AML-193 (cell line): Measurements from ENCODE around the gene PHOSPHO1.

Experiments
- DNase-seq, 2 experiments: peaks; one replicate each; lab custom pipeline; 2025; lab: John Stamatoyannopoulos, UW

The PHOSPHO1 gene

DNA sequence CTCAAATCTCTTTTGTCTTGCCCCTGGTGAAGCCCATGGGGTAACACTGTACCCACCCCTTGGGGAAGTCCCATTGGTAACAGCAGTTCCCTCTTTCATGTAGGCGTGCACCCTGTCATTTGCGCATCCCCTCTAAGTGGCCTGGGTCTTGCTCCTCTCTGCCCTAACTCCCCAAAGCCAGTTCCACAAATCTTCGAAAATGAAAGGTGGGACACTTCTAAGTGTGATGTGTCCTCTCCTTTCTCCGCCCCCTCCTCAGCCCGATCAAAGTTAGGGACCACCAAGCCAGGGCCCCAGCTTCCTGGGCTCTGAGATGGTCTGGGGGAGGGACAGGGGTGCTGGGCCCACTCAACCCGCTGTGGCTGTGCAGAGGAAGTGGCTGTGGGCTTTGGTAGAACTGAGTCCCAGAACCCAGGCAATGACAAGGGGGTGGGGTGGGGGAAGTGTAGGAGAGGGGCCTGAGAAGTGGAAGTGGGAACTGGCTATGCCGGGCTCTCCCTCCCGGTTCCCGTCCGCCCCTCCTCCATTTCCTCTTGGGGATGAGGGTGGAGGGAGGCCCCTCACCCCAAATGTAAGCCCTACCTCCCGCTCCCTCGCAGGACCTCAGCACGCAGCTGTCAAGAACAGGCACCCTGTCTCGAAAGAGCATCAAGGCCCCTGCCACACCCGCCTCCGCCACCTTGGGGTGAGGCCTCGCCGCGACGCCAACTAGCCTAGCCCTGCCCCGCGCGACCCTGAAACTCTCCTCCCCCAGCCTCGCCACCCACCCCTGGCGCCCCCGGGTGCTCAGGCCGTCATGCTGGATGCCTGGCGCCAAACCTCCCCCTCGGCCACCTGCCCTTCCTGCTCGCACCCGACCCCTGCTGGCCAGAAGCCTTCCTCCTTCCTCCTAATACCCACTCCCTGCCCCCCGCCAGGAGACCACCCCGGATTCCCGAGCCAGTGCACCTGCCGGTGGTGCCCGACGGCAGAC, 11.4 kb downstream of the PHOSPHO1 start:
- peak; percentile 35 to 42 for DNase-seq

DNA sequence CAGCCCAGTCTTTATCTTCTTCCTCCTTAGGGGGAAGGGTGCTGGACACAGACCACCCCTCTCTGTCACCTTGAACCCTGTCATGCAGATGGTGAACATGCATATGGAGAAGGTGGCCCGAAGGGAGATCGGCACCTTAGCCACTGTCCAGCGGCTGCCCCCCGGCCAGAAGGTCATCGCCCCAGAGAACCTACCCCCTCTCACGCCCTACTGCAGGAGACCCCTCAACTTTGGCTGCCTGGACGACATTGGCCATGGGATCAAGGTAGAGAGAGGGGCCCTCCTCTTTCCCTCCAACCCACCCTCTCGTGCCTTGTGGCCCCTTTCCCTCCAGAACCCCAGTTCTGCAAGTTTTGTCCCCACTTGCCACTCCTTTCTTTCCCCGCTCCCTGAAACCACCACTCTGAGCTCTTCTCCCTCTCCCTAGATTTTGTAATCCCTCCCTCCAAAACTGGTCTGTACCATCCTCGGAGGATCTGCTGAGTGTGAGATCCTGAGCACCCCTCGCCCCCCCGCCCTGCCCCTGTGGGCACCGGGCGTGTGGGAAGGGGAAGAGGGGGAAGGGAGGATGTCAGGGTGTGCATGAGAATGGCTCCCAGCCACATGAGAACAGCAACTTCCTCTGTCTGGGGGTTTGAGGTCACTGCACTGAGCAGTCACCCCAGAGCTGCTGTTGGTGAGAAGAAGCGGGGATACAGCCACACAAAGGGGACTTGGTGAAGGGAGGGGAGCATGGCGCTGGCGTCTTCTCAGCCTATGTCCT, 12.8 kb downstream of the PHOSPHO1 start:
- peak; percentile 85 to 93 for DNase-seq

DNA sequence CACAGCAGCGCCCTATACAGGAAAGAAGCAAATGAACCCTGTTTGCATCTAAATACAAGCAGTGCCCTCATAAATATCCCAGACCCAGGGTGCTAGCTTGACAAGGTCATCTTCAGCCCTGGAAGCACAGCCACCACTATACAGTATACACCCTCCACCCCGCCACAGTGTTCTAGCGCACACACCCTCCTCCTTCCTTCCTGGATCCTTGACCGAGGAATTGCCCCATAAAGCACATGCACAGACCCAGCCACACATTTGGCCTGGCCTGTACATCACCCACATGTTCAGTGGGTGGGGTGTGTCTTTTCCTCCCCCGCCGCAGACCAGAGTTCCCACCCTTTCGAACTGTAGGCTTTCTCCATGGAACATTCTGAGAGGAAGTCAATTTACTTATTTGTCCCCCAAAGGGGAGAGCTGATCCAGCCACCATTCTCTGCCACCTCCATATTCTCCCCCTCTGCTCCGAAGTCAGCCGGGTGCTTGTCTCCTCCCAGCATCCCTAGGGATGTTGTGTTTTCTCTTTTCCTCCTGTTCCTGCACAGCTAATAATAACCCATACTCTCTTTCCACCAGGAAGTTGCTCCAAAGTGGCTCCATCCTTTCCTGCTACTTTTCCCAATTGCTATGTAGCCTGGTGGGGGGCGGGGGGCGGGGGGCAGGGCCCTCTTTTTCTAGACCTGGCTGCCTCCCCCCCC, 13.5 kb downstream of the PHOSPHO1 start:
- DNase-seq = no peak

DNA sequence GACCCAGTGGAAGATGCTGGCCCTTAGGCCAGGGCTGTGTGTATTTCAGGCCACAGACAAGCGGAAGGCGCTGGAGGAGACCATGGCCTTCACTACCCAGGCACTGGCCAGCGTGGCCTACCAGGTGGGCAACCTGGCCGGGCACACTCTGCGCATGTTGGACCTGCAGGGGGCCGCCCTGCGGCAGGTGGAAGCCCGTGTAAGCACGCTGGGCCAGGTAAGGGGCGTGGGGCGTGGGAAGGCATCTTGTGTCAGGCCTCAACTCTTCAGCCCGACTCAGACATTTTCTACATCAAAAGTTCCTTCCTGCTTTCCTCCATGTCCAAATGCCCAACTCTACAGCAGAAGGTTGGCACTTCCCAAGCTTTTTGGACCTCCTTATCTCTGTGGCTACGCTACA, 14.1 kb downstream of the PHOSPHO1 start:
- no peak for DNase-seq

DNA sequence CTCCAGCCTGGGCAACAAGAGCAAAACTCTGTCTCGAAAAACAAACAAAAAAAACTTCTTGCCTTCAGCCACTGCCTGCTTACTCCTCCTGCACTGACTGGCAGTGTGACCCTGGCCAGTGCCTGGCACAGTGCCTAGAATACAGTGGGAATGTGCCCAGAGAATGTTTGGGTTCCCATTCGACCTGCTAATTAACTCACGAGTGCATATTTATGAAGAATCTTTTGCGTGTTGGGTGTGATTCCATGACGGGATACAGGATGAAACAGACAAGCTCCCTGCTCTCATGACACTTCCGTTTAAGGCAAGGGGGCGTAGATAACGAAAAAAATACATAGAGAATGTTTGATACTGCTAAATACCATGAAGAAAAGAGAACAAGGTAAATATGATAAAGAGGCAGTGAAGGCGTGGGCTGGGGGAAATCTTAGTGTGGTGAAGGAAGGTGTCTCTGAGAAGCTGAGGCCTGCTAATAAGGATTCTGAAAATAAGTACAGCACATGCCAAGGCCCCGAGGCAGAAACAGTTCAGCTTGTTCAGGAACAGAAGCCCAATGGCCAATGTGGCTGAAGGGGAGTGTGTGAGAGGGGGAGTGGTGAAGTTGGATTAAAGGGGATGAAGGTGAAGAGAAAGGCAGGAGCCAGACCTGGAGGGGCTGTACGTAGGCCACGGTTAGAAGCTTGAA, 15.8 kb downstream of the PHOSPHO1 start:
- no peak for DNase-seq

DNA sequence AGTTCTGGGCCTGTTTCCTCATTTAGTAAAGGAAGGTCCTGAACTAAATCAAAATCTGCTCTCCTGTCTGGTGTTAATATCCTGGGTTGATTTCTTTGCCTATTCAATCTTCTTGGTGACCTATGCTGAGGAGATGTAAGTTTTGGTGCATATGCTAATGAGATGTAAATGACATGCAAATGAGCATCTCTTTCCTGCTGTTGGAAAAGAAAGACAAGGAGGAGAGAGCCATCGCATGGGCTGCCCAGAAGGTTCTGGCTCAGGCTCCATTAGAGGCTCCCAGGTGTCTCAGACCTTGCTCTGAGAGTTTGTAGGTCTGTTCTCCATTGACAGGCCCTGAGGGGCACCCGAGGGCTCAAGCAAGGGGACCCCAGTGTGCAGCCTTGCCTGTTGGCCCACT, 16.7 kb downstream of the PHOSPHO1 start:
- no peak for DNase-seq

DNA sequence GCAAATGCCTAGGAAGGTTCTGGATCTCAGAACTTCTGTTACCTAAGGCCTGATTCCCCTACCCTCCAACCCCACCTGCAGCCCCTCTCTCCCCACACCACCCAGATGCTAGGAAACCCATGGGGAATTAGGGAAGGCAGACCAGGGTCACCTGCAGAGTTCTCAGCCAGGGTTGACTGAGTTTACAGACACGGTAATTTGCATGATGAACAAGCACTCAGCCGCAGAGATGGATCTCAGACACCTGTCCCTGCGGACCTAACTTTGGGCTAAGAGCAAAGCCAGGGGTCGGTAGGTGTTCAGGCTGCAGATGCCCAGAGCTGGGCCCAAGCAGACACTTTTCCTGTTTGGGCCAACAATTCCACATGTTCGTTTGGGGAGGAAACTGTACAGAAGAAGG, 17.2 kb downstream of the PHOSPHO1 start:
- DNase-seq = no peak

DNA sequence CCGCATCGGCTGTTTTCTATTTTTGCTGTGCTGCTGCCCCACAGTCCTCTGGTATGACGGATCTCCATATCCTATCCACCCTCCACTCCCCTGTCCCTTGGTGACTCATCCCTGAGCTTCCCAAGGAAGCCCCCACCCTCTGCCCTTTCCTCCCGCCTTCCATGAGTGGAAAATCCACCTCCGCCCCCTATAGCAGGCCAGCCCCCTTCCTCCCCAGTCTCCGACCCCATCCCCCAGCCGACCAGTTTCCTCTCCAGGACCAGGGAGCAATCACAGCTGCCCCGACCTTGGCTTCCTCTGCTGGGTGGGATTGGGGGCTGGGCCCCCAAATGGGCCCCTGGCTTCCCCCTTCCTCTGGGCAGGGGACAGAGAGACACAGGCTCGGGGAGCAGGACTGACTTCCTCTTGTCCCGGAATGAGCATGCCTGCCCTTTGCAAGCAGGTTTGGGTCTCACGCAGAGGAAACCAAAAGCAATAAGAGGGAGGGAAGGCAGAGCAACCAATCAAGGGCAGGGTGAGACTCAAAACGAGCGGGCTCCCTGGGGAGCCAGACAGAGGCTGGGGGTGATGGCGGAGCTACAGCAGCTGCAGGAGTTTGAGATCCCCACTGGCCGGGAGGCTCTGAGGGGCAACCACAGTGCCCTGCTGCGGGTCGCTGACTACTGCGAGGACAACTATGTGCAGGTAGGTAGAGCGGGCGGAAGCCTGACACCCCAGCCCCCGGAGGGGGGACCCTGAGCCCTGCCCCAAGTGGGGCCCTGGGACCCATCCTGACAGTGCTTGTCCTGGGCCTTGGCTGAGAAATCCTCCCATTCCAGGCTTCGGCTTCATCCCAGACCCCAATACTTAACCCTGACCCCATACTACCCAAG, 20.2 kb downstream of the PHOSPHO1 start, which contains the start of the genes ABI3 and GNGT2:
TSS of gene ABI3 (plus strand) at position 550 of the 872 bp plus-strand sequence. CDS start at position 568, 18 bp downstream.
TSS of gene GNGT2 (minus strand) at position 417 of the 872 bp plus-strand sequence. CDS start 3,152 bp downstream, outside the sequence.
- peak; percentile 48 to 62 for DNase-seq

DNA sequence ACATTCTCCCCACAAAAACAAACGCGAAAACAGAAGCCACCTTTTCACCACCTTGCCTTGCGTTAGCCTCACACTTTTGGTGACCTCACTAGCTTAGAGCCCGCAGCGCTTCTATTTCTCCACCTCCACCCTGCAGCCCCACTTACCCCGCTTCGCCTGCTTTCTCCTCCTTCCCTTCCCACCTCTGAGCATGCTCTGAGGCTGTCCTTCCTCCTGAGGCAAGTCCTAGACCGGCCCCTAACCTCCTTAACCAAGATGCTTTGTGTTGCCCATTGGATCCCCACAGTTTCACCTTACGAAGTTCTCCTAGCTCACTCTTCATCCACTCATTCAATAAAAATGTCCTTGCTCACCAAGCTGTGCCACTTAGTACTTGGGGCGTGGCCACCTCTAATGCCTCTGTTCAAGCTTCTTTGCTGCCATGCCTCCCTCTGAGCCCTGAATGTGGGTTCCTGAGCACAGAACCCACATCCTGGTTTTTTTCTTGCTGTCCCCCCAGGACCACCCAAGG, 21.5 kb downstream of the PHOSPHO1 start:
- no peak for DNase-seq

DNA sequence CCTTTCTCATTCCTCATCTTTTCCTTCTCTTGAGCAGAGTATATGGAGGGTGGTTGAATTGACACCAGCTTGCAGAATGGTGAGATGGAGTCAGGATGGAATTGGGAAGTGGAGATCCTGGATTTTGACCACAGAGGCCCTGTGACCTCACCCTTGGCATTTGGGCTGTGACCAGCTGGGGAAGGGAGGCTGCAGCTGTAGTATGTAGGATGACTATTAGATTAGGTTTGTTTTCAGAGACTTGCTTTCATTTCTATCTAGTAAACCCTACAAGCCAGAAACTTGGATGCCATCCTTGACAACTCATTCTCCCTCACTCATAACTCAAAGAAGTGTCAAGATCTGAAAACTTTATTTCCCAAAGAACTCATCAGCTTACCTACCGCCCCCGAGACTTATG, 26.1 kb downstream of the PHOSPHO1 start:
- DNase-seq = no peak

DNA sequence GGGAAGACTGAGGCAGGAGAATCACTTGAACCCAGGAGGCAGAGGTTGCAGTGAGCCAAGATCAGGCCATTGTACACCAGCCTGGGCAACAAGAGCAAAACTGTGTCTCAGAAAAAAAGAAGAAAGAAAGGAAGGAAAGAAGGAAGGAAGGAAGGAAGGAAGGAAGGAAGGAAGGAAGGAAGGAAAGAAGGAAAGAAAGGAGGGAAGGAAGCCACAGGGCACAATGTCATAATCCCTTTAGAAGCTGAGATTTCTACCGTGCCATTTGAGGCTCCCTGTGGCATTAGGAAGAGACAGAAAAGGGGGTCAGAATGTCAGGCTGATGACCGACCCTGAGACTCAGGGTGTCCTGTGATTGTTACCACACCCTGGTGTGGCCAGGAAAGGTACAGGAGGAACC, 26.8 kb downstream of the PHOSPHO1 start:
- no peak for DNase-seq

DNA sequence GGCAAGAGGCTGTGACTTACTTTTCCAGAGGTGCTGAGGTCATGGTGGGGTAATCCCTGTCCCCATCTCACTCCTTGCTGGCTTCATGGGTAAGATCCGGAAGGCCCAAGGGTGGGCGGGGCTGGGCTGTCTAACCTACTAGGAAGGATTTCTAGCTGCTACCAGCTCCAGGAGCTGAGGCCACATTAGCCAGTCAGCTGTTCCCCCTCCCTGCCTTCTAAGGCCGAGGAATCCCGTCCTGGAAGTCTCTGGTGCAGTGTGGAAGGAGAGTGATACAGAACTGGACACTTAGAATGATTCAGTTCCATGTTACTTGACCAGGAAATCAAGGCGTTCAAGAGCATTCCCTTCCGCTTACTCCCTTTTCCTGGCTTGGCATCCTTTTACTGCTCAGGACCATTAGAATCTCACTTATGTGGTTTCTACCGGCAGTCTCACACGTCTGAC, 29.1 kb downstream of the PHOSPHO1 start:
- DNase-seq = no peak

DNA sequence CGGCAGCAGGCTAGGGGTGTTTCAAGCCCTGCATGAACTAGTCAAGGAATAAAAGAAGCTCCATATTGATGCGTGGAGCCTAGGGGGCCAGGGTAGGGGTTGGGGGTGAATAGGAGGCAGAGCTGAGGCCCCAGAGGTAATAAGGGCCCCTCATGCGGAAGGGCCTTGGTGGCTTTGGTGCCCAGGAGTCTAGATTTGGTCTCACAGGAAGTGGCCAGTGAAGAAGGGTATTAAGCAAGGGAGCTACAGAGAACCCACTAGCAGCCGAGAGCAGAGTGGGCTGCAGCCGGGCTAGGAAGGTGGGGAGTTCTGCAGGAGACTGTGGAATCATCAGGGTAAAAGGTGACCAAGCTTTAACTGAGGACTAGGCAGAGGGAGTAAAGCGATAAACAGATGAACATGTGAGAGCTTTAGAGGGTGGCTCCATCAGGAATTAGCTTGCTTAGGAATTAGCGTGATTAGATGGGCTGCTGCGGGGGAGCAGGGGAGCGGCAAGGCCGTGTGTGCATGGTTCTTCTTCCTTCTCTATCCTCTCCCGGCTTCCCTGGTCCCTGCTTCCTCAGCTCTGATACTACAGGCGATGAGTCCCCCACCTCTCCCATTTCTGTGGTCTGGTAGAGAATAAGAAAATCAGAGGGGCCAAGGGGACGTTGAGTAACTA, 30.0 kb downstream of the PHOSPHO1 start:
- DNase-seq = no peak

DNA sequence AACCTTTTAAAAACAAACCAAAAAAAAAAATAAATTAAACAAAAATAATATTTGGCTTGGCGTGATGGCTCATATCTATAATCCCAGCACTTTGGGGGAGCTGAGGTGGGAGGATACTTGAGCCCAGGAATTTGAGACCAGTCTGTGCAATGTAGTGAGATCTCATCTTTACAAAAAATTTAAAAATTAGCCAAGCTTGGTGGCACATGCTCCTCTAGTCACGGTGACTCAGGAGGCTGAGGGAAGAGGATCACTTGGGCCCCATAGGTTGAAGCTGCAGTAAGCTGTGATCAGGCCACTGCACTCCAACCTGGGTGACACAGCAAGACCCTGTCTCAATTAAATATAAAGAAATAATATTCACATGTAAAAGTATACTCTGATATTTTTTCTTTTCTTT, 32.4 kb downstream of the PHOSPHO1 start:
- DNase-seq = no peak

DNA sequence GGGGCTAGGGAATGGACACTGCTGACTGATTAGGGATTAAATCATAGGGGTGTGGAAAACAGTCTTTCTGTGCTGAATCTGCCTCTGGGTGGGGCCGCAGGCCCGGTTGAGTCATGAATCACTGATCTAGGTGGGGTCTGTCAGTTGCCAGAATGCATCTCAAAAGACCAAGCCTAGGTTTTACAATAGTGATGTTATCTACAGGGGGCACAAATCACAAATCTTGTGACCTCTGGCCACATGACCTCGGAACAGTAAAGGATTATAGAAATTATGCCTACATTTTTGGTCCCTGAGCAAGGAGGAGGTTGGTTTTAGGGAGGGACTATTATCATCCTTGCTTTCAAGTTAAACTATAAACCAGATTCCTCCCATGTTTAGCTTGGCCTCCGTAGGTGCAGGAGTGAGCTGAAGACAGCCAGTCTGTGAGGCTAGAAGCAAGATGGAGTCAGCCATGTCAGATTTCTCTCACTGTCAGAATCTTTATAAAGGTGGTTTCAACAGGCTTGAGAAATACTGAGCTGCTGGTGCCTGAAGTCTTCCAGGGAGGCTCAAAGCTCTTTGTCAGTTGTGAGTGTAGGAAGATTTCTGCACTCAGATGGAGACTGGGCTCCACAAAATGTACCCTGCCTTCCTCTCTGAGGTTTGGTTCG, 33.1 kb downstream of the PHOSPHO1 start:
- DNase-seq = no peak

DNA sequence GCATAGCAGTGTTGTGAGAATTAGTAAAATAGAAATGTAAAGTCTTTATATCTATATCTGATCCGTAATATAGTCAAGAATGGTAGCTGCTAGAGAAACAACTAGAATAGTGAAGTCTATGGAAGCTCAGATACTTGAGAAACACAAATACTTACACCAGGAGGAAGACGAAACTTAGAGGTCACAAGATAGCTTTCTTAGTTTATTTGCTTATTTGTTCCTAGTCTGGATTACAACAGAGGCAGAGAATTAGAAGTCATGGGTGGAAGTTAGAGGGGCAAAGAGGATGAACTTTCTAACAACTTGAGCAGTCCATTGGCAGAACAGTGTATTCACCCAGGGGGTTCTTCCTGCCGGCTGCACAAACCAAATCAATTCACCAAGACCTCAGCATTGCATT, 34.1 kb downstream of the PHOSPHO1 start:
- no peak for DNase-seq

DNA sequence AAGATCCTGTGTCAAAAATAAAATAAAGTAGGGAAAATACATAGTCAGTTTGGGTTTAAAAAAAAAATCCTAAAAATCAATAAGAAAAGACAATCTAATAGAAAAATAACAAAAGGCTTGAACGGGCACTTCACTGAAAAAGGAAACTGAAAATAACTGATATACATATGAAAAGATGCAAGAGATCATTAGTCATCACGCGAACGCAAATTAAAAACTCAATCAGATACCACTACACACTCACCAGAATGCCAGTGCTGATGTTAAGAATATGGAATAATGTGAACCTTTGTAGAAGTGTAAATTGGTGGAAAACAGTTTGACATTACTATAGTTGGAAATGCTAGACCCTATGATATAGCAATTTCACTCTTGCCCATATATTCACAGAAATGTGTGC, 34.8 kb downstream of the PHOSPHO1 start:
- no peak for DNase-seq

DNA sequence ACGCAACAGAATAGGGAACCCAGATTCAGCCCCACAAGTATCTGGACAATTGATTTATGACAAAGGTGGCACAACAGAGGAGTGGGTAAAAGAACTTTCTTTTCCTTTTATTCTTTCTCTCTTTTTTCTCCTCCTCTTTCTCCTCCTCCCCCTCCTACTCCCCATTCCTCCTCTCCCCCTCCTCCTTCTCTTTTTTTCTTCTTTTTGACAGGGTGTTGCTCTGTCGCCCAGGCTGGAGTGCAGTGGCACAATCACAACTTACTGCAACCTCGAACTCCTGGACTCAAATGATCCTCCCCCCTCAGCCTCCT, 36.3 kb downstream of the PHOSPHO1 start:
- no peak for DNase-seq

DNA sequence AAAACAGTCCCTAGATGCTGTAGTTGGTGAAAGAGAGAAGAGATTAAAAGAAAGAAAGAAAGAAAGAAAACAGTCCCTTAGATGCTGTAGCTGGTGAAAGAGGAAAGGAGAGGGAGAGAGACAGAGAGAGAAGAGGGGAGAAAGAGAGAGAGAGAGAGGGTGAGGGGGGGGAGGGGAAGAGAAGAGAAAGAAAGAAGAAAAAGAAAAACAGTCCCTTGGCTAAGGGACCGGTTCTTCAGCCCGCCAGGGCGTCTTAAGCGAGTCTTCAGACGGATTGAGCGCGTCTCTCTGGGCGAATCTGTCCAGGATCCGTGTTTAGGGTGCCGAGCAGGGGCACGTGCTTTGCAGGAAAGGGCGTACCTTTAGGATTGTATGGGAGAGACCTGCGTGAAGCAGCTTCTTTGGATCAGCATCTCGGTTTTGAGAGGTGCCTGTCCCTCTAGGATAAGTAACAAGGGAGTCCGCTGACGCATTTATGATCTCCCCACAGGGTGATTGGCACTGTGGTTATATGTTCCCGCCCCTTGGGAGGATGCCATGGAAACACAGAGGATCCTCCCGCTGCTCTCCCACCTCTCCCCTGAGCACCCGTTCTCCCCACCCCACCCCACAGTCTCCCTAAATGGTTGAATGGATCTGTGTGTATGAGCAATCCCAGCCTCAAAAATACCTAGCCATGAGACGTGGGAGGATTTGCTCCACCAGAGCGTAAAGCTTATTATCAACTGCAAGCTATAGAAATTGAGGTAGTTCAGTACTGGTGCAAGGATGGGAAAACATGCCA, 36.9 kb downstream of the PHOSPHO1 start:
- DNase-seq = peak; percentile 63 to 68
